SK-N-SH treated with all-trans-retinoic acid at 6 μM for 48 hours (cell line): ENCODE measurements around the gene TBCD.

Experiments
- ATAC-seq: fragments of 200-7000 bp; cut with Tn5 transposase; 3 replicates; pipeline ENCODE4 v1.9.1; 2020; ENCODE audit warnings: mild to moderate bottlenecking, moderate library complexity
- ARNTL ChIP-seq: fragments of 450-650 bp; formaldehyde crosslinking; IDR thresholded peaks from 2 replicates; pipeline ENCODE4 v1.5.0; 2020; ENCODE audit warnings: low read depth, mild to moderate bottlenecking, moderate library complexity, borderline replicate concordance
- BACH2 ChIP-seq: fragments of 250-450 bp; sonication (Bioruptor Pico); IDR thresholded peaks from 2 replicates; pipeline ENCODE4 v1.9.0; 2021; ENCODE audit warnings: mild to moderate bottlenecking, borderline replicate concordance
- CSDC2 ChIP-seq: fragments of 250-450 bp; sonication (Bioruptor Pico); IDR thresholded peaks from 2 replicates; pipeline ENCODE4 v1.5.0; 2020; ENCODE audit warnings: mild to moderate bottlenecking, moderate library complexity
- ESRRG ChIP-seq: fragments of 250-450 bp; sonication (Bioruptor Pico); IDR thresholded peaks from 2 replicates; pipeline ENCODE4 v1.6.1; 2021; ENCODE audit warnings: mild to moderate bottlenecking
- ISL1 ChIP-seq: fragments of 250-450 bp; sonication (Bioruptor Pico); IDR thresholded peaks from 2 replicates; pipeline ENCODE4 v2.1.2; 2022; ENCODE audit warnings: mild to moderate bottlenecking, moderate library complexity
- OSR1 ChIP-seq: fragments of 250-450 bp; sonication (Bioruptor Pico); IDR thresholded peaks from 2 replicates; pipeline ENCODE4 v1.8.0; 2022; ENCODE audit warnings: moderate library complexity, mild to moderate bottlenecking, inconsistent platforms
- PPARA ChIP-seq: fragments of 250-450 bp; sonication (Bioruptor Pico); IDR thresholded peaks from 2 replicates; pipeline ENCODE4 v1.5.0; 2020; ENCODE audit warnings: mild to moderate bottlenecking, borderline replicate concordance
- RARB ChIP-seq: fragments of 250-450 bp; sonication (Bioruptor Pico); IDR thresholded peaks from 2 replicates; pipeline ENCODE4 v1.8.0; 2021; ENCODE audit warnings: mild to moderate bottlenecking, moderate library complexity
- SNAI2 ChIP-seq: fragments of 250-450 bp; sonication (Bioruptor Pico); IDR thresholded peaks from 2 replicates; pipeline ENCODE4 v1.5.0; 2020; ENCODE audit warnings: mild to moderate bottlenecking, moderate library complexity
- TCF4 ChIP-seq: fragments of 250-450 bp; sonication (Bioruptor Pico); IDR thresholded peaks from 2 replicates; pipeline ENCODE4 v1.8.0; 2021; ENCODE audit warnings: mild to moderate bottlenecking, moderate library complexity, borderline replicate concordance
- TOX ChIP-seq: fragments of 250-450 bp; sonication (Bioruptor Pico); IDR thresholded peaks from 2 replicates; pipeline ENCODE4 v1.8.0; 2021; ENCODE audit warnings: mild to moderate bottlenecking, moderate library complexity, borderline replicate concordance
- ZC3H10 ChIP-seq: fragments of 250-450 bp; sonication (Bioruptor Pico); IDR thresholded peaks from 2 replicates; pipeline ENCODE4 v1.5.1; 2021; ENCODE audit warnings: mild to moderate bottlenecking, moderate library complexity
- ZFP3 ChIP-seq: fragments of 250-450 bp; sonication (Bioruptor Pico); IDR thresholded peaks from 2 replicates; pipeline ENCODE4 v1.5.0; 2020; ENCODE audit warnings: mild to moderate bottlenecking, moderate library complexity
- ZFP30 ChIP-seq: fragments of 450-650 bp; formaldehyde crosslinking; IDR thresholded peaks from 2 replicates; pipeline ENCODE4 v1.5.0; 2022; ENCODE audit warnings: mild to moderate bottlenecking, moderate library complexity
- ZNF565 ChIP-seq: fragments of 450-650 bp; formaldehyde crosslinking; conservative IDR thresholded peaks from 2 replicates; pipeline ENCODE4 v1.5.0; 2020; ENCODE audit warnings: low read depth, mild to moderate bottlenecking, moderate library complexity
- ZNF70 ChIP-seq: fragments of 450-650 bp; formaldehyde crosslinking; IDR thresholded peaks from 2 replicates; pipeline ENCODE4 v1.5.0; 2020; ENCODE audit warnings: mild to moderate bottlenecking, moderate library complexity
- ZNF8 ChIP-seq: fragments of 450-650 bp; formaldehyde crosslinking; IDR thresholded peaks from 2 replicates; pipeline ENCODE4 v1.5.0; 2020; ENCODE audit warnings: mild to moderate bottlenecking, moderate library complexity
- TF ChIP-seq, protein P1 (sequence below): fragments of 250-450 bp; sonication (Bioruptor Pico); IDR thresholded peaks from 2 replicates; pipeline ENCODE4 v1.8.0; 2021; ENCODE audit warnings: low read depth, mild to moderate bottlenecking, moderate library complexity, borderline replicate concordance
- TF ChIP-seq, protein P2 (sequence below): fragments of 250-450 bp; sonication (Bioruptor Pico); IDR thresholded peaks from 2 replicates; pipeline ENCODE4 v1.5.0; 2020; ENCODE audit warnings: mild to moderate bottlenecking, moderate library complexity
- TF ChIP-seq, protein P3 (sequence below): fragments of 250-450 bp; sonication (Bioruptor Pico); IDR thresholded peaks from 2 replicates; pipeline ENCODE4 v1.5.1; 2021; ENCODE audit warnings: mild to moderate bottlenecking, moderate library complexity

The TBCD gene

DNA sequence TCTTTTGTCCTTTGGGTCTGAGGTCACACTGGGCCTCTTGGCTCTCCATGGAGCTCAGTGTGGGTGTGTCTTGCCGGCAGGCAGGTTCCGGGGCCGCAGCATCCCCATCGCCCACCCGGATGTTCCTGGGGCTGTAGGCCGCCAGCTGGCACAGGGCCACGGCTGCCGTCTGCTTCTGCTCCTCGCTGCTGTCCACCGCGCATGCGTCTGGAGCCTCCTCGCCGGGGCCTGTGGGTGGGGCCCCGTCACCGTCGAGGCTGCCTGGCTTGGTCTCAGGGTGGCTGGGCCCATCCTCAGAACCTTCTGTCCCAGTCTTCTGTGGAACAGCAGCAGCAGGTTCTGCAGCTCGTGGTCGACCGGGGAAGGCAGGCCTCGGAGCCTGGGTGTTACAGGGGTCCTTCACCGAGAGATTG, 78.4 kb downstream of the TBCD start (continued):
- TF ChIP-seq, protein P1, sequence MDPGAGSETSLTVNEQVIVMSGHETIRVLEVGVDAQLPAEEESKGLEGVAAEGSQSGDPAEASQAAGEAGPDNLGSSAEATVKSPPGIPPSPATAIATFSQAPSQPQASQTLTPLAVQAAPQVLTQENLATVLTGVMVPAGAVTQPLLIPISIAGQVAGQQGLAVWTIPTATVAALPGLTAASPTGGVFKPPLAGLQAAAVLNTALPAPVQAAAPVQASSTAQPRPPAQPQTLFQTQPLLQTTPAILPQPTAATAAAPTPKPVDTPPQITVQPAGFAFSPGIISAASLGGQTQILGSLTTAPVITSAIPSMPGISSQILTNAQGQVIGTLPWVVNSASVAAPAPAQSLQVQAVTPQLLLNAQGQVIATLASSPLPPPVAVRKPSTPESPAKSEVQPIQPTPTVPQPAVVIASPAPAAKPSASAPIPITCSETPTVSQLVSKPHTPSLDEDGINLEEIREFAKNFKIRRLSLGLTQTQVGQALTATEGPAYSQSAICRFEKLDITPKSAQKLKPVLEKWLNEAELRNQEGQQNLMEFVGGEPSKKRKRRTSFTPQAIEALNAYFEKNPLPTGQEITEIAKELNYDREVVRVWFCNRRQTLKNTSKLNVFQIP (CRISPR knock-in tag) = no peak
- TF ChIP-seq ISL1 (CRISPR knock-in tag) (no peak), TOX (no peak), ZC3H10 (CRISPR knock-in tag) (no peak), ZFP30 (CRISPR knock-in tag) (no peak), ZNF8 (no peak), PPARA (CRISPR knock-in tag) (no peak)
- TF ChIP-seq, protein P2, sequence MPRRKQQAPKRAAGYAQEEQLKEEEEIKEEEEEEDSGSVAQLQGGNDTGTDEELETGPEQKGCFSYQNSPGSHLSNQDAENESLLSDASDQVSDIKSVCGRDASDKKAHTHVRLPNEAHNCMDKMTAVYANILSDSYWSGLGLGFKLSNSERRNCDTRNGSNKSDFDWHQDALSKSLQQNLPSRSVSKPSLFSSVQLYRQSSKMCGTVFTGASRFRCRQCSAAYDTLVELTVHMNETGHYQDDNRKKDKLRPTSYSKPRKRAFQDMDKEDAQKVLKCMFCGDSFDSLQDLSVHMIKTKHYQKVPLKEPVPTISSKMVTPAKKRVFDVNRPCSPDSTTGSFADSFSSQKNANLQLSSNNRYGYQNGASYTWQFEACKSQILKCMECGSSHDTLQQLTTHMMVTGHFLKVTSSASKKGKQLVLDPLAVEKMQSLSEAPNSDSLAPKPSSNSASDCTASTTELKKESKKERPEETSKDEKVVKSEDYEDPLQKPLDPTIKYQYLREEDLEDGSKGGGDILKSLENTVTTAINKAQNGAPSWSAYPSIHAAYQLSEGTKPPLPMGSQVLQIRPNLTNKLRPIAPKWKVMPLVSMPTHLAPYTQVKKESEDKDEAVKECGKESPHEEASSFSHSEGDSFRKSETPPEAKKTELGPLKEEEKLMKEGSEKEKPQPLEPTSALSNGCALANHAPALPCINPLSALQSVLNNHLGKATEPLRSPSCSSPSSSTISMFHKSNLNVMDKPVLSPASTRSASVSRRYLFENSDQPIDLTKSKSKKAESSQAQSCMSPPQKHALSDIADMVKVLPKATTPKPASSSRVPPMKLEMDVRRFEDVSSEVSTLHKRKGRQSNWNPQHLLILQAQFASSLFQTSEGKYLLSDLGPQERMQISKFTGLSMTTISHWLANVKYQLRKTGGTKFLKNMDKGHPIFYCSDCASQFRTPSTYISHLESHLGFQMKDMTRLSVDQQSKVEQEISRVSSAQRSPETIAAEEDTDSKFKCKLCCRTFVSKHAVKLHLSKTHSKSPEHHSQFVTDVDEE (CRISPR knock-in tag) = peak; percentile 88; the same call in 1 of the 2 replicates

- TF ChIP-seq ISL1 (CRISPR knock-in tag) (no peak), ARNTL (CRISPR knock-in tag) (no peak), TCF4 (CRISPR knock-in tag) (no peak), TOX (no peak), OSR1 (CRISPR knock-in tag) (no peak), ZC3H10 (CRISPR knock-in tag) (no peak), ZFP30 (CRISPR knock-in tag) (no peak), CSDC2 (no peak), ZFP3 (no peak), PPARA (CRISPR knock-in tag) (no peak), BACH2 (CRISPR knock-in tag) (no peak)
- TF ChIP-seq, protein P1 (CRISPR knock-in tag) = no peak
- TF ChIP-seq, protein P2 (CRISPR knock-in tag) = no peak
- ATAC-seq = no peak
These were observed 79.4 kb downstream of the TBCD start for GRCh38 chr17:82831041-82831817.

- ATAC-seq = no peak
- no peak for TF ChIP-seq ZFP3
- no peak for TF ChIP-seq ZNF565 (CRISPR knock-in tag)
- TF ChIP-seq PPARA (CRISPR knock-in tag) = no peak
- no peak for TF ChIP-seq ESRRG (CRISPR knock-in tag)
- TF ChIP-seq, protein P2 (CRISPR knock-in tag) = no peak
- TF ChIP-seq CSDC2 = no peak
- TF ChIP-seq BACH2 (CRISPR knock-in tag) = no peak
- TF ChIP-seq, protein P3, sequence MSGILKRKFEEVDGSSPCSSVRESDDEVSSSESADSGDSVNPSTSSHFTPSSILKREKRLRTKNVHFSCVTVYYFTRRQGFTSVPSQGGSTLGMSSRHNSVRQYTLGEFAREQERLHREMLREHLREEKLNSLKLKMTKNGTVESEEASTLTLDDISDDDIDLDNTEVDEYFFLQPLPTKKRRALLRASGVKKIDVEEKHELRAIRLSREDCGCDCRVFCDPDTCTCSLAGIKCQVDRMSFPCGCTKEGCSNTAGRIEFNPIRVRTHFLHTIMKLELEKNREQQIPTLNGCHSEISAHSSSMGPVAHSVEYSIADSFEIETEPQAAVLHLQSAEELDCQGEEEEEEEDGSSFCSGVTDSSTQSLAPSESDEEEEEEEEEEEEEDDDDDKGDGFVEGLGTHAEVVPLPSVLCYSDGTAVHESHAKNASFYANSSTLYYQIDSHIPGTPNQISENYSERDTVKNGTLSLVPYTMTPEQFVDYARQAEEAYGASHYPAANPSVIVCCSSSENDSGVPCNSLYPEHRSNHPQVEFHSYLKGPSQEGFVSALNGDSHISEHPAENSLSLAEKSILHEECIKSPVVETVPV (CRISPR knock-in tag) = no peak
- TF ChIP-seq ZC3H10 (CRISPR knock-in tag) = no peak
- TF ChIP-seq OSR1 (CRISPR knock-in tag) = no peak
- no peak for TF ChIP-seq ZNF70
- no peak for TF ChIP-seq ZFP30 (CRISPR knock-in tag)
- no peak for TF ChIP-seq SNAI2 (CRISPR knock-in tag)
- TF ChIP-seq ARNTL (CRISPR knock-in tag) = no peak
- TF ChIP-seq RARB (CRISPR knock-in tag) = no peak
- no peak for TF ChIP-seq TOX
These were observed 79.9 kb downstream of the TBCD start for GRCh38 chr17:82831818-82832200.
